NAMALWA (cell line): ENCODE data around the gene OBSCN.
A peak's percentile ranks its signal among the peaks of the same experiment; 100 is the strongest.

Experiments
- DNase-seq: peaks from one replicate; pipeline ENCODE4 v3.0.0-alpha.2; 2015; ENCODE audit warnings: low spot score

The OBSCN gene

GRCh38 chr1:228170666-228171065, 37.2 kb upstream of the OBSCN start:
- DNase-seq, result no peak

GRCh38 chr1:228171221-228171891, 36.5 kb upstream of the OBSCN start:
- no peak for DNase-seq

GRCh38 chr1:228172591-228173527, 35.0 kb upstream of the OBSCN start:
- DNase-seq, result no peak

GRCh38 chr1:228173528-228174481, 34.0 kb upstream of the OBSCN start:
- DNase-seq, result peak; percentile 45

GRCh38 chr1:228174482-228175315, 33.1 kb upstream of the OBSCN start:
- peak; percentile 76 for DNase-seq

- no peak for DNase-seq
Measured at GRCh38 chr1:228175316-228176023, 32.4 kb upstream of the OBSCN start.

- DNase-seq, result no peak
Measured at GRCh38 chr1:228176024-228176395, 31.8 kb upstream of the OBSCN start.

- no peak for DNase-seq
Measured at GRCh38 chr1:228176461-228177182, 31.2 kb upstream of the OBSCN start.

GRCh38 chr1:228177183-228177475, 30.7 kb upstream of the OBSCN start:
- no peak for DNase-seq

GRCh38 chr1:228177721-228178710, 29.8 kb upstream of the OBSCN start:
- no peak for DNase-seq

- DNase-seq, result no peak
Measured at GRCh38 chr1:228178737-228179684, 28.8 kb upstream of the OBSCN start.

- peak; percentile 53 for DNase-seq
Measured at GRCh38 chr1:228180271-228180958, 27.4 kb upstream of the OBSCN start.

GRCh38 chr1:228180959-228181644, 26.7 kb upstream of the OBSCN start:
- DNase-seq, result no peak

- no peak for DNase-seq
Measured at GRCh38 chr1:228181645-228182034, 26.2 kb upstream of the OBSCN start.

- DNase-seq, result no peak
Measured at GRCh38 chr1:228182296-228183030, 25.4 kb upstream of the OBSCN start.

GRCh38 chr1:228184152-228184551, 23.7 kb upstream of the OBSCN start:
- no peak for DNase-seq
